Activated naive CD4-positive, alpha-beta T cell treated with Interleukin-2 at 50 U/mL for 16 hours (primary cell): ENCODE results near the gene ARHGAP42.

Experiments
- DNase-seq: peaks from one replicate; pipeline ENCODE4 v3.0.0-alpha.2; 2020

The ARHGAP42 gene

DNA sequence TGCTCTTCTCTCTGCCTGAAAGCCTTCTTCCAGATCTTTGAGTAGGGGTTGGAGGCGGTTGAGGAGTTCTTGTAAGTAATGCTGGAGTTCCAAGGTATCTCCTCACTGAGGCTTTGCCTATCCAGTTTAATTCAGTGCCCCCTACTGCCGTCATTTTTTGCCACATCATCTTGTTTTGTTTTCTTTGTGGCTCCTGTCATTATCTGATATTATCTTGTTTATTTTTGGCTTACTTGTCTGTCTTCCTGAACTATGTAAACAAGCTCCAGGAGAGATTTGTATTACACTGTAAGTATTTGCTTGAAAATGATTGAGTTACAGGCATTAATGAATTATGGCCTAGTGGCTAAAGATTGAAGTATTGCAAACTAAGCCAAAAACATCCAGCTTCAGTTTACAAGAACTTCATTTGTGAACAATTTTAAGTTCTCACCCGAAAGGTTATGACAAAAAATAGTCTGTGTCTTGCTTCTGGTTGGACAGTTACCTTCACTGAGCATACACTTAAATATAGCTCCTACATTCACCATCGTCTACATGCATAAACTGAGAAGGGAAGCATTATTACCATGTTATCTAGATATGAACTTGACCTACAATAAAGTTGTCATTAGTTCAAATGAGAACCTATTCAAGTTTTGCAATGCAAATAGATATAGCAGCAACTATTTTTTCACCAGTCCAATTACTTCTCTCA, 154.8 kb downstream of the ARHGAP42 start:
- DNase-seq, result no peak

DNA sequence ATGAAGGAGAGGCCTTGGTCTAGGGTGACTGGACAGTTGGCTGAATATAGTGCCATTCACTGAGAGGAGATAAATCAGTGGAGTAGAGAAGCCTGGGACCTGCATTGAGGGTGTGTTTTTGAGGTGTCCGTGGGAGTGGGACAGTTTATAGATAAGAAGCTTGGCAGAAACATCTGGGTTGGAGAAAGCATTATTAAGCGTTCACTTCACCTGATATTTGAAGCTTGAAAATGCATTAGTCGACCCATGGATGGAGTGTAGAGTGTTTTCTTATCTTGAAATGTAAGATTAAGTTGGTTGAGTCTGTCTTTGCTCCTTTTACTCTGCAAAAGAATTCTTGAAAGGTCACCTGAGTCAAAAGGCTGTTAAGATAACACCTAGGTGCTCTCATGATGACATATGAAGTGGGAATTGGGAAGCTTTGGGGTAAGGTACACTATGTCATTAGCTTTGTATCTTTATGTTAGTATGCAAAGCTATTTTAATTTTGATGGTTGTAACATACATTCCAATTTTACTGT, 160.7 kb downstream of the ARHGAP42 start:
- DNase-seq, result no peak

DNA sequence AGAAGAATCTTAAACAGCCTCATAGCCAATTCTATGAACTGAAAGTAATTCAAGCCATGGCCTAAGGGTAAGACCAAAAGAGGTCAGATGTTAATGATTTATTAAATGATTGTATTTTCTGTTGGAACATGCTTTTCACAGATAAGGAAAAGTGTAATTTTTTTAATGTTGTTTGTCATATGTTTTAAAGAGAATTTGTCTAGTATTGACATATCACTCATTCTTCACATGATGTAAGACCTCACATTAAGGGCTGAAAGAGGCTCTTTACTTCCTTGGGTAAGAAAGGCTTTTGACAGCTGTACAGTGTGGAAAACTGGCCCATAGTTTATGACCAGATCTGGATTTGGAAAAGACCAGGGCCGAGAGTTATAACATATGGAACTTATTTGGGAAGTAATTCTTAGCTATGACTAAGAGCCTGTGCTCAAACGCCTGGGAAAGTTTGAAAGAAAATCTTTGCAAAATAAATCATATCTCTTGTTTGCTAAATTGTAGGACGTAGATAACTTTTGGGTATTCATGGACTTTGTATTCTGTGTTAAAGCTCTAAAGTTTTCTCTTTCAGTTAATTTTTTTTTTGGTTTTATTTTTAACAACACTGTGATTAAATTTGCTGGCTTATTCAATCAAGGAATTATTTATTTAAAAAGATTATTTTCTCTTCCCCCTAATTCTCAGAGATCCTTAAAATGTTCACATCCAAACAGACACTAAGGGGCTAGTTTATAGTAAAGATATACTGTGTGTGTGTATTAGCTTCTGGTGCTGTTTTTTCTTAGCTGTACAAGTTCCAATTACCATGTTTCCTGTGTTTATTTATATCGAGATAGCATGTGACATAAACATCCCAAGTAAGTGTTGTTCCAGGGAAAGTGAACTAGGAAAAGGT, 162.2 kb downstream of the ARHGAP42 start:
- no peak for DNase-seq

DNA sequence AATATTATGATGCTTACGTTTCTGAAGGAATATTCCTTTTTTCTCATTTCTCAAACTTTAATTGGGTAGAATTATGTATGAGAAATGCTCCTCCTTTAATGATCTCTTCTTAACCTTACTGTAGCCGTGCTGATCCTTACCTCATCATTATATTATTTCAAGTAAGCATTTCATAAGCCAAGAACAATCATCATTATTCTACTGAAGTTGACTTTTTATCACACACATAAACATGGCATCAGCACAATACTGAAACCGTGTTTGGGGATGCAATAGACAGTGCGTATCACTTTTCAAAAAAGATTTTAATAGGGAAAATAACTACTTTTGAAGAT, 162.8 kb downstream of the ARHGAP42 start:
- DNase-seq, result no peak

DNA sequence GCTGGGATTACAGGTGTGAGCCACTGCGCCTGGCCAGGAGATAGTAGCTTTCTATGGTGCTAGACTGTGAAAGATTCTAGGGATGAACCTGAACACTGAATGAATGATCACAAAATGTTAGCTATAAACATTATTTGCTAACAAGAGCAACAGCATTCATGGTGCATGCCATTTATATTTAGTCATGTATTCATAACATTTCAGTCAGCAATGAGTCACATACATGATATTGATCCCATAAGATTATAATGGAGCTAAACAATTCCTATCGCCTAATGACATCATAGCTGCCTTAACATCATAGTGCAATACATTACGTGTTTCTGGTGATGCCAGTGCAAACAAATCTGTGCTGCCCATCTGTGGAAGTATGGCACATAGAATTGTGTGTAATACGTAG, 164.1 kb downstream of the ARHGAP42 start:
- DNase-seq, result no peak

DNA sequence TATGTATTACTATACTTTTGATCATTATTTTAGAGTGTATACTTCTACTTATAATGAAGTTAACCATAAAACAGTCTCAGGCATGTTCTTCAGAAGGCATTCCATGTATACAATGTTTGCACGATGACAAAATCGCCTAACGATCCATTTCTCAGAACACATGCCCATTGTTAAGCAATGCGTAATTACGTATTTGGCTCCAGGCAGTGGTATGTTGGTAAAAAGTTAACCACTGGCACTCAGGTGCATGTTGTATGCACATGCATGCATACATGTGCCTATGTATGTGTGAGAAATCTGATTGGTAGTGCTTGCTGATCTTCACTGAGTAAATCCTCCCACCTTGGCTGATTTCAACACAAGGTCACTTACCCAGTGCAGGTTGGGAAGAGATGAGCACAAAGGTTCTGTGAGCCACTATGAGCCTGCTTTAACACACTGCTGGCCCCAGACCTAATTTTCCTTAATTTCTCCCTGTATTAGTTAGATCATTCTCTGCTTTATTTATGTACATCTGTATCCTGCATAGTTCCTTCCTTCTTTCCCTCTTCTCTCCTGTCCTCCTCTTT, 164.6 kb downstream of the ARHGAP42 start:
- no peak for DNase-seq

DNA sequence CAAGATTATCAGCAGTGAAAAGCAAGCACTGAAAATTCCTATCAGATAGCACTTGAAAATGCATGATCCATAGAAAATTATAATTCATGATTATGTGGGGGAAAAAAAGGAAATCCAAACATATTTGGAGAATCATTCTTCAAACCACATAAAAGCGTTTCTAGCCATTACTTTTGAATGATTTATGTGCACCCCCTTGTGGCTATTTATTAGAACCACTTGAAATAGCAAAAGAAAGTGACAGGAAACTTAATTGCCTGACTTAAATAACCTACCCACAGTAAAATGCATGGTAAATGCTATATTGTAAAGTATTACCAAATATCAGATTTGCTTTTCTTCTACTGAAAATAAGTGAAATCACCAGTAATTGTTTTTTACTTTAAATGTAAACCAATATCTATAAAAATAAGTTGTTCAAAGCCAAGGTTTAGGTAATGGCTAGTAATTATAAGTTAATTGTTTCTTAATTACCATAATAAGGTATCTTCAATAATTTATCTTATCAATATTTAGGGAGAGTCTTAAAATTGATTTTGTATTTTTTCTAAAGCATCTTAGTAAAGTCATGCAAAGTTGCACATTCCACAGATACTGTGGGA, 168.5 kb downstream of the ARHGAP42 start:
- no peak for DNase-seq

- no peak for DNase-seq
Measured at GRCh38 chr11:100857236-100858005, 170.3 kb downstream of the ARHGAP42 start.

DNA sequence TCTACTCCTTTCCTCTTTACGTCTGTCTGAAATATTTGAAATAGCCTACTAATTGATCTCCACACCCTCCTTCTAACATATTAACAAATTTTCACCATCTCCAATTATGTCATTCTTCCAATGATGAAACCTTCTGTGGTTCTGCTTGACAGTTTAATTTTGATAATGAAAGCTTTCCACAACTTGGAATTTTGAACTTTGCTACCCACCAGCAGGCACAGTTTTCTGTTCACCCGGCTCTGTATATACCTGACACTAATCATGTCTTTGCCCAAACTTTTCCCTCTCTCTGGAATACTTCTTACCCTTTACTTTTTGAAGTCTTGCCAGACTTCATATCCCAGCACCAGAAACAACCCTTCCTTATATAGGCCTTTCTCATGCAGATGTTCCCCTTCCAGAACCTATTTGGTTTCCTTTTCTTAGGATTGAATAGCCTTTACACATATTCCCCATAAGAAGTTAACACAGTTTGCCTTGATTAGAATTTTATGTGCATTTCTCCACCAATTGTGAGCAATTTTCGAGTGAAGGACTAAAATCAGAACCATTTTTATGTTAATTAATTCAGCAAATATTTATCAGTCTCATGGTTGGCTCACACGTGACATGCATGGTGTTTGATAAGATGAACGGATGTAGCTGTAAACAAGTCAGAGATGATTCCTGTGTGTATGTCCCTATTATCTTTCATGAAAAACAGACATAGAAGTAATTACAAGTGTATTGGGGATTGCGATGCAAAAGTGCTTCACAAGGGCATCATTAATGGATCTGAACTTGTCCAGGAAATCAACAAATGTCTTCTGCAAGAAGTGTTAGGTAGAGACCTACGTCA, 173.4 kb downstream of the ARHGAP42 start:
- no peak for DNase-seq

GRCh38 chr11:100861212-100861611, 174.1 kb downstream of the ARHGAP42 start:
- DNase-seq, result no peak

DNA sequence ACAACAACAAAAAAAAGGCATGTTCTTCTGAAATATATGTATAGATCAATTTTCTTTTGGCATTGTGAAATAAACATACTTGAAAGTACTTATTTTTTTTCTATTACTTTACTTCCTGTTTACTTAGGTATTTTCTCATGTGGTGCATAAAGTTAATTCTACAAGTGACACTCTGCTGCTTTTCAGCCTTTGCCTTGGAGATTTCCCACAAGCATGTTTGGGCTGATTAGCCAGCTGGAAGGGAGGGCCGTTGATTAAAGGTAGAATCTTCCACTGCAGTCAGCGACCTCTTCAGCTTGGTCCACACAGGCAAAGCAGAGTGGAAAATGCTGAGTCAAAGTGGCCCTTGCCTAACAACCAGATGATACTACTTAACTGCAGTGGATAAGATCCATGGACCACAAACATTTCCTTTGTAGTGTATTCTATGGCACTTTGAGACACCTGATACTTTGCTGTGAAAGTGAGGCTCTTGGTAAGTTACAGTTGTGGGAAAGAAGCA, 176.0 kb downstream of the ARHGAP42 start:
- no peak for DNase-seq

DNA sequence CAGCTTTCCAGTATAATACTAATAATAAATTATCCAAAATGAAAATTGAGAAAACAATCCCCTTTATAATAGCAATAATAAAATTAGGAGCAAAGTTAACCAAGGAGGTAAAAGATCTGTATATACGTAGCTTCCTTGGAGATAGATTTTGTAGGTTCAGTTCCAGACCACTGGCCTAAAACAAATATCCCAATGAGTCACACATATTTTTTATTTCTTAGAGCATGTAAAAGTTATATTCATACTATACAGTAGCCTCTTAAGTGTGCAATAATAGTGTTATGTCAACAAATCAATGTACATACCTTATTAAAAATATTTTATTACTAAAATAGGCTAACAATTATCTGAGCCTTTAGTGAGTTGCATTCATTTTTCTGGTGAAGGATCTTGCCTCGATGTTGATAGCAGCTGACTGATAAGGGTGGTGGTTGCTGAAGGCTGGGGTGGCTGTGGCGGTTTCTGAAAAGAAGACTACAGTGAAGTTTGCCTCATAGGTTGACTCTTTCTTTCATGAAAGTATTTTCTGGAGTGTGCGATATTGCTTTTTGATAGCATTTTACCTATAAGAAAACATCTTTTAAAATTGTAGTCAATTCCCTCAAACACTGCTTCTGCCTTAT, 178.5 kb downstream of the ARHGAP42 start:
- DNase-seq, result no peak

DNA sequence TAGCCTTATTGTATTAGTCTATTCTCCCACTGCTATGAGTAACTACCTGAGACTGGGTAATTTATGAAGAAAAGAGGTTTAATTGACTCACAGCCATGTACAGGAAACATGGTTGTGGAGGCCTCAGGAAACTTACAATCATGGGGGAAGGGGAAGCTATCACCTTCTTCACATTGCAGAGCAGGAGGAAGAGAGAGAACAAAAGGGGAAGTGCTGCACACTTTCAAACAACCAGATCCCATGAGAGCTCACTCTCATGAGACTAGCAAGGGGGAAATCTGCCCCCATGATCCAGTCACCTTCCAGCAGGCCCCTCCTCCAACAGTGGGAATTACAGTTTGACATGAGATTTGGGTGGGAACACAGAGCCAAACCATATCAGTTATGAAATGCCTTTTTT, 179.4 kb downstream of the ARHGAP42 start:
- no peak for DNase-seq

DNA sequence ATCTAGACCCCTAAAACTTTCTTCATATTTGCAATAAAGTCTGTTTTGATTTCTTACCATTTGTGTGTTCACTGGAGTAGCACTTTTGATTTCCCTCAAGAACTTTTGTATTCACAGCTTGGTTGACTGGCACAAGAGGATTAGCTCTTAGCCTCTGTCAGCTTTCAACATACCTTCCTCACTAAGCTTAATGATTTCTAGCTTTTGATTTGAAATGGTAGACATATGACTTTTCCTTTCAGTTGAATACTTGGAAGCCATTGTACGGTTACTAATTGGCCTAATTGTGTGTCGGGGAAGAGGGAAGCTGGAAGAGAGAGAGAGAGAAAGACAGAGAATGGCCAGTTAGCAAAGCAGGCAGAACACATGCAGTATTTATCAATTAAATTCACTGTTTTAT, 180.5 kb downstream of the ARHGAP42 start:
- DNase-seq, result no peak

GRCh38 chr11:100869328-100869727, 182.2 kb downstream of the ARHGAP42 start:
- DNase-seq, result no peak

DNA sequence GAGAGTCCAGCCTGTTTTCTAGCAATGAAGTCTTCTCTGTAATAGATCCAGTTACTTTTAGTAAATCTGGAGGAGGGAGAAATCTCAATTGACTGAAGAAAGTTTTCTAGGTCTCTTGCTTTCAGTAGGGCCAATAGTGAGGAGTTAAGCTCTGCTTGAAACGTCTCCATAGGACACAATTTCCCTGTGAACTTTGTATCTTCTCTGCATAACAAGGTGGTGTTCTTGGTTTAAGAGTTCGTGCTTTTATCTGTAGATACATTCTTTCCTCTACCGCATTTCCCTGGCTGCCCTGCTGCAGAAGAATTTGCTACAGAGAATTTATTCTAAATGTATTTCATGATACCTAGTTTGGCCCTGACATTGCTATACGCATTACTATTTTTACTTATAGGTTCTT, 183.1 kb downstream of the ARHGAP42 start:
- no peak for DNase-seq

GRCh38 chr11:100872951-100873740, 186.1 kb downstream of the ARHGAP42 start:
- no peak for DNase-seq

DNA sequence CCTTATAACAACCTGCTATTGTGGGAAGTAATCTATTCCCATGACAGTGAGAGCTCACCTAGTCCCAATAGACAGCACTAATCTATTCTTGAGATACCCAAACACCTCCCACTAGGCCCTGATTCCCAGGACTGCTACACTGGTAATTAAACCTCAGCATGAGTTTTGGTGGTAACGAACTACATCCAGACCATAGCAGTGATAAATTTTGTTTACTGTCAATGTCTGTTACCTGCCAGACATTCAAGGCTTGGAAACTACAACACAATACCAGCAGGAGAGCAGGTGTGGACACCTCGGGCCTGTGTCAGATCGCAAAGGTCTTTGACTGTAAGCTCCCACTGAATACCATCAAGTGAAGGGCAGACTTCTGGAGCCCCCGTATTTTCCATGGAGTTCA, 187.1 kb downstream of the ARHGAP42 start:
- no peak for DNase-seq

DNA sequence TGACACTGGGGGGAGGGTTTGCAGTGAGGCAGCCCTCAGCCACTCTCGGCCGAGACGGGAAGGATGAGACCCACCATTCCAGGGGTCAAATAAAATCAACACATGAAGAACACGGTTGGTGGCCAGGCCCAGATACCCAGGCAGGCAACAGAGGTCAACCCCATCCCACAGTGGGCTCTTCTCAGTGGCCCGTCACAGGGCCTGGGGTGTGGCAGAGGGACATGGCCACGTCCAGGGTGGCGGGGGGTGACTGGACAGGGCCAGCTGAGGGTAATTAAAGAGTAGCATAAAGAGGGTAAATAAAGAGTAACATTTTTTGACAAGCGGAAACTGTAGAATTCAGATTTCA, 188.4 kb downstream of the ARHGAP42 start:
- DNase-seq, result no peak

GRCh38 chr11:100876815-100877520, 189.9 kb downstream of the ARHGAP42 start:
- DNase-seq, result no peak
